Stimulated activated CD4-positive, alpha-beta T cell treated with anti-CD3 and anti-CD28 coated beads, Interleukin-1b, Interleukin-23, amount 100 ng/mL, for 4 hours (primary cell): ENCODE data around the gene SPEF2.

Experiments used
- DNase-seq, 2 donors: peaks; one replicate each; pipeline ENCODE4 v3.0.0-alpha.2; 2020; ENCODE audit warnings: low read depth in 2 of 2

Gene SPEF2

DNA sequence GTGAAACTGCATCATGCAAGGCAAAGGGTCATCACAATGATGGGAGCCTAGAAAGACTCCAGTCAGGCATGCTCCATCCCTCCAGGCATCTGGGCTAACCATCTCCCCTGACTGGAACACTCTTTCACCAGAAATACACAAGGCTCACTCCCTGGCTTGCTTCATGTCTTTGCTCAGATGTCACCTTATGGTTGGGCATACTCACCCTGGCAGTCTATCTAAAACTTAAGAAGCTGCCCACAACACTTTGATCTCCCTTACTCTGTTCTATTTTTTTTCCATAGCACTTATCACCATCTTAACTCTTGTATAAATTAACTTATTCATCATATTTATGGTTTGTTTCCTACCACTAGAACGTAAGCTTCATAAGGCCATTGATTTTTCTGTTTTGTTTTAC is 90.0 kb downstream of the SPEF2 start:
- no peak for DNase-seq

DNA sequence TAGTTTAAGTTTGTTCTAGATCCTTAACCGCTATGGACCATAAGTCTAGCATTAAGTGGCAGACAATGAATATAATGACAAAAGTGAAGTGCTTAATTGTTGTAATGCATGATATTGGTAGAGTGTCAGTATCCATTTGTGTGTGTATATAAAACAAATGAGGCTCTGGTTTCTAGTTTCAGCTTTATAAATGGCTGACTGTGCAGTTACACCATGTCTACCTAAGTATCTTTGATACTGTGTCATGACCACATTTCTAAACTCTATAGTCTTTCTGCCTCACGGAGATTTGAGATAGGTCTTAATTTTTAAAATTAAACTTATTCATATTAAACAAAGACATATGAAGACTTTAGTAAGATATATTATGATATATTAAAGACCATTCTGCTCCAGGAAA is 92.0 kb downstream of the SPEF2 start:
- DNase-seq = no peak

DNA sequence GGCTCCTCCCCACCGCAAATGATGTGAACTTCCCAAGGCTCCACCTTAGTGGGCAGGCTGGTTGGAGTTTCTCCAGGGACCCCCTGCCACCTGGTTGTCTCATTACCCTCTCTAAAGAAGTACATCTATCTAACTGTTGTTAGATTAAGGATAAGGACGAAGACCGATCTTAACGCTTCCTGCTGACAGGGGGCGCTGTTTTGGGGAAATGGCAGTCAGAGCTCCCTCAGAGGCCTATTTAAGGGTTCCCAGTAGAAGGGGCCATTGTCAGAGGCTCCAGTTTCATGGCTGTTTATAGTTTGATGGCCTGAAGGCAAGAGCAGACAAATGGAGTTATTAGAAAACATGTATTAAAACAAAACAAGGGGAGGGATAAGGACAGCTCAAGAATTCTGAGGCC is 100.1 kb downstream of the SPEF2 start:
- no peak for DNase-seq

DNA sequence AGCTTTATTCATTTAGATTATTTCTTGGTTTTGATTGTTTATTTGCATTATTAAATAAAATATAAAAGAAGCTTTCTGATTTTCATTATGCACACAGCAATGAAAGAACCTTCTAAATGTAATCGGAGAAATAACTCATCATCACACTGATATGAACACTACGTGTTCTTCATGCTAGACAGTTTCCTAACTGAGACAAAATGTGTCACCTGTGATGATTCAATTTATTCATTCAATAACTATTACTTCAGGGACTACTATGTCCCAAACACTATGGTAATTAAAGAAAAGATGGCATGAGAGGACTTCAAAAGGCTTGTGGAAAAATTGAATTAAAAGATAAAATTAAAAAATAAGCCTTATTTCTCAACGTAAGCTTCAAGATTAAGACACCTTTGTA is 118.1 kb downstream of the SPEF2 start:
- no peak for DNase-seq

DNA sequence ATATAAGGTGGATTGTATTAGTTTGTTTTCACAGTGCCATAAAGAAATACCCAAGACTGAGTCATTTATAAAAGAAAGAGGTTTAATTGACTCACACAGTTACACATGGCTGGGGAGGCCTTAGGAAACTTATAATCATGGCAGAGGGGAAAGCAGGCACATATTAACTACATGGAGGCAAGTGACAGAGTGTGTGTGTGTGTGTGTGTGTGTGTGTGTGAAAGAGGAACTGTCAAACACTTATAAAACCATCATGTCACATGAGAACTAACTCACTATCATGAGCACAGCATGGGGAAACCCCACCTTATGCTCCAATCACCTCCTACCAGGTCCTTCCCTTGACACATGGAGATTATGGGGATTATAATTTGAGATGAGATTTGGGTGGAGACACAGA is 118.6 kb downstream of the SPEF2 start:
- peak in 1 of 2 donors; percentile 32 for DNase-seq

DNA sequence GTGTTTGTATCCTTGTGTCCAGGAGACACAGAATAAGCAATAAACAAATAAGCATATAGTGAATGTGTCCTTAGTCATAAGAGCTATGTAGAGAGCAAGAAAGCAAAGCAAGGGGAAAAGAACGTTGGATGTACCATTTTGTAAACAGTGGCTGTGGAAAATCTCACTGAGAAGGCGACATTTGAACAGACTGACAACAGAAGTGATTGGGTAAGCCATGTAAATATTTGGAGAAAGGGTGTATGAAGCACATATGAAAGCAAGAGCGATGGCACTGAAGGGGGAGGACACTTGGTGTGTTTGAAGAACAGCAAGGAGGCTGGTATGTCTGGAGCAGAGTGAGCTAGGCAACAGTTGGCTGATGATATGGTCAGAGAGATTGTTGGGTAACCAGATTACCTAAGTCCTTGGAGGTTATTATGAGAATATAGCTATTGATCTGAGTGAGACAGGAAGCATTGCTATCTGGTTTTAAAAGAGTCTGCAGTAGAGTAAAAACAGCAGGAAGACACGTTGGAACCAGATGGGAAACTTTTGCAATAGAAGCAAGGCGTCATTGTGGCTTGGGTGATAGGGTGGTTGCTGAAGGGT is 123.6 kb downstream of the SPEF2 start:
- no peak for DNase-seq

DNA sequence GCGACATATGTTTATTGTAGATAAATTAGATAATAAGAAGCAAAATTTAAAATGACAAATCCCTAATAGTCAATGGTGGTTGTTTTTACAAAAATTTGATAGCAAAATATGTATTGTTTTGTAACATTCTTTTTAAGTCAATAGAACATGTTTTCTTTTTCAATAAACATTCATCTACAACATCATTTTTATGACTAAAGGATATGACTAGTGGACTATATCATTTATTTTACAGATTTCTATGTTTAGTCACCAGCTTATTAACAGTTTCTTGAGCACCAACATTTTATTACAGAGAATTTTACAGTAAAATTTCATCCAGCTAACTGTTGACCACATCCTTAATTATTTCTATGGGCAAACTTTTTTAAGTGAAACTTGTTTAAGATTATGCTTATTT is 124.3 kb downstream of the SPEF2 start:
- no peak for DNase-seq

DNA sequence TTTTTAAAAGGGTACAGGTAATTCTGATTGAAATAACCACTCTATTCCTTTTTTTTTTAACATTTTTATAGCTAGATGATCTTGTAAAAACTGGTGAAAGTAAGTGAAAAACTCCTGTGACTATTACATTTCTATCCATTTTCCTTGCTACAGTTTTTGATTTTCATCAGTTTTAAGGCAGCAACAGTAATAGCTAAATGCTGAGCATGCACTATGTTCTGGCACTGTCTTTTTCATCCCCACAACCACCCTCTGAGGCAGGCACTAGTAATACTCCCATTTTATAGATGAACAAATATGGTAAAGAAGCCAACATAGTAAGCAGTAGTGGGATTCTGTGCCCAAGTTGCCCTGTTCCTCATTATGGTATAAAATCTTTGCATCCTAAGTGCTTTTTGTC is 126.0 kb downstream of the SPEF2 start:
- no peak for DNase-seq

DNA sequence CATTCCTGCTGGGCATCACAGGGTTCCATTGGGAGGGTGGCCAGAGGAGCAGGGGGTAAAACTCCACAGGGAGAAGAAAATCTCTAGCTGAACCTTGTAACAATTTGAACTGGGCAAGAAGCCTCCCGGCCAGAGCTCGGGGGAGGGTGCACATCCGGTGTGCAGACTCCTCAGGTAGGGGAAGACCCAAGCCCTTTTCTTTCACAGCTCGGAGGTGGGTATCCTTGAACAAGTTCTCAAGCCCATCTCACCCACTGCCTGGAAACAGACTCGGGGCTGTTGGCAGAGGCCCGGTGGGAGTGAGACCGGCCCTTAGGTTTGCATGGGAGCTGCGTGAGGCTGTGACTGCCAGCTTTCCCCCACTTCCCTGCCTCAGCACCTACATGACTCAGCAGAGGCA is 127.5 kb downstream of the SPEF2 start:
- DNase-seq = no peak

DNA sequence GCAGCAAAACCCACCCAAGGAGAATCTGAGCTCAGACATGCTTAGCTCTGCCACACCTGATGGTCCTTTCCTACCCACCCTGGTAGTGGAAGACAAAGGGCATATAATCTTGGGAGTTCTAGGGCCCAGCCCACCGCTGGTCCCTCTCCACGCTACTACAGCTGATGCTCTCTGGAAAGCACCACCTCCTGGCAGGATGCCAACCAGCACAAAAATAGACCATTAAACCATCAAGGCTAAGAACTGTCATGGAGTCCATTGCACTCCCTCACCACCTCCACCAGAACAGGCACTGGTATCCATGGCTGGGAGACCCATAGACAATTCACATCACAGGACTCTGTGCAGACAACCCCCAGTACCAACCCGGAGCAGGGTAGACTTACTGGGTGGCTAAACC is 128.0 kb downstream of the SPEF2 start:
- no peak for DNase-seq

DNA sequence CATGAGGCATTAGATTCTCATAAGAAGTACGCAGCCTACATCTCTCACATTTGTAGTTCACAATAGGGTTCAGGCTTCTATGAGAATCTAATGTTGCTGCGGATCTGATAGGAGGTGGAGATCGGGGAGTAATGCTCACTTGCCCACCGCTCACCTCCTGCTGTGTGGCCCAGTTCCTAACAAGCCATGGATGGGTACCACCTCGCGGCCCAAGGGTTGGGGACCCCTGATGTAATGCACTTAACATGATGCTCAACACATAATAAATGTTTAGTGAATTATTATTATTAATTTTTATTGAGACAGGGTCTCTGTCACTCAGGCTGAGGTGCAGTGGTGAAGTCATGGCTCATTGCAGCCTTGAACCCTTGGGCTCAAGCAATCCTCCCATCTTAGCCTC is 134.3 kb downstream of the SPEF2 start:
- DNase-seq = no peak

DNA sequence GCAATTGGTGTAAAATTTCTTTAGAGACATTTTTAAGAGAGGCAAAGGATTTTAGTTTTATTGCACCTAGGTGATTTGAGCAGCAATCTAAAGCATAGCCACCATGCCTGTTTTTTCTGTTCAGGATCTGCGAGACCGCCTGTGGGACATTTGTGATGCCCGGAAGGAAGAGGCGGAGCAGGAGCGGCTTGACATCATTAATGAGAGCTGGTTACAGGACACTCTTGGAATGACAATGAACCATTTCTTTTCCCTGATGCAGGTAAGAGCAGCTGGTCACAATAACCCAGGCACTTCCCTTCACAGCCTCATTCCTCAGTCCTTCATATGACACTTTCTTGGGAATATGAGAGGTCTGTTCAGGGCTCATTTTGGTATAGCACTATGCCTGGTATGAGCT is 135.8 kb downstream of the SPEF2 start:
- no peak for DNase-seq

DNA sequence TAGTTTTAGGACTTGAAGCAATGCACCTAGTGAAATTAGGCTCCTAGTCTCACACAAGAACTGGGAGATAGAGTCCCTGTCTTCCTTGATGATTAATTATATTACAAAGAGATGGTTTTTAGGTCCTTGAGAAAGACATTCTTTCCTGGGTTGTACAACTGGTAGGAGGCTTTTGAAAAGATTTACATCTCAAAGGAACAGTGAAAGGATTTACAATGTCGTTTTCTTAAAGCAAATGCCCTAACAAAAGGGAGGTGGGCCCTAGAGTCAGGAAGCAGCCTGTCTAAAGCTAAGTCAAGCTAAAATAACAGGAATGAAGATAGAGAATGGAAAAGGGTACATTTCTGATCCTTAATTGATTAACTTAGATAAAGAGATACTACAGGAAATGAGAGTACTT is 136.8 kb downstream of the SPEF2 start:
- no peak for DNase-seq

DNA sequence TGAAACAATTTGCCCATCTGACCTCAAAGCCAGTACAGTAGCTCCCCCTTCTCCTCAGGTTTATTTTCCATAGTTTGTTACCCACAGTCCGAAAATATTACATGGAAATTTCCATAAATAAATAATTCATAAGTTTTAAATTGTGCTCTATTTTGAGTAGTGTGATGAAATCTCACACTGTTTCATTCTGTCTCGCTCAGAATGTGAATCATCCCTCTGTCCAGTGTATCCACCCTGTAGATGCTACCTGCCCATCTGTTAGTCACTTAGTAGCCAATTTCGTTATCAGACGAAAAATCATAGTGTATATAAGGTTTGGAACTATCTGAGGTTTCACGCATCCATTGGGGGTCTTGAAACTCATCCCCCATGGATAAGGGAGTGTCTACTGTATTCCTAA is 138.3 kb downstream of the SPEF2 start:
- DNase-seq = no peak

DNA sequence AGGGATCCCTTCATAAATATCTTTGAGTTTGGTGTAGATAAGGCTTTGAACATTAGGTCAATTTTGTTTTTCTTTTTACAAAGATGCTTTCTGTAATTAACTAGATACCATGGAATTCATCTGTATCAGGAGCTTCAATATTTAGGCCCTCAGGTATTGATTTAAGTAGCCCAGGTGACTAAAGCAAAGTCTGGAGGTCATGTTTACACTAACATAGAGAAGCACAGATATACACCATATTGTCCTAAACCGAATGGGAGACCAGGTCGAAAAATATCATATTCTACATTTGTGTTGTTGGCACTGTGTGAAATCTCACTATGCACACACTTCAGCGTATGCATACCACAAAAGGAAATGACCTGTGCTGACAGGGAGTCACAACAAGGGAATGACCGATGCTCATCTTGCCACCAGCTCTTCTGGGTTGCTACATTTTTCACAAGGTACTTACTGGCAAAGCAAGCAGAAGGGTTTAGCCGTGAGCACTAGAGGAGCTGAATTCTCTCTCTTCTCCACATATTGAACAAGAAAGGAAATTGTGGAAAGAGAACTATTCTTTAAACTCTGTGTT is 140.6 kb downstream of the SPEF2 start:
- DNase-seq = no peak

DNA sequence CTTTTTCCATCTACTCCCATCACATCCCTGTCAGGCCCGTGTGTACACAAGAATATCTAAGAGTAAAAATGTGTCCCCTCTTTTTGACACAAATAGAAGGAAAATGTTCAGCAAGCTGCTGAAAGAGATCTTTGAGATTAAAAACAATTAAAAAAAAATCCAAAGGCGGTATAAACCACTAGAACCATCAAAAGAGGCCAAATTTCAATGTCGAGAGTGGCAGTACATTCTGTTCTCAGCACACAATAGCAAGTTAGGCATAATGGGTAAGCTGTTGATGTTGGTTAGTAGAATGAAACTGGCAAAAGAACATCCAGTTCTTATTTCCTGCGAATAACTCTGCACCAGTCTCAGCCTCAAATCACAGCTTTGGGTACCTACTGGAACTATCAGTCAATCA is 143.9 kb downstream of the SPEF2 start:
- no peak for DNase-seq

DNA sequence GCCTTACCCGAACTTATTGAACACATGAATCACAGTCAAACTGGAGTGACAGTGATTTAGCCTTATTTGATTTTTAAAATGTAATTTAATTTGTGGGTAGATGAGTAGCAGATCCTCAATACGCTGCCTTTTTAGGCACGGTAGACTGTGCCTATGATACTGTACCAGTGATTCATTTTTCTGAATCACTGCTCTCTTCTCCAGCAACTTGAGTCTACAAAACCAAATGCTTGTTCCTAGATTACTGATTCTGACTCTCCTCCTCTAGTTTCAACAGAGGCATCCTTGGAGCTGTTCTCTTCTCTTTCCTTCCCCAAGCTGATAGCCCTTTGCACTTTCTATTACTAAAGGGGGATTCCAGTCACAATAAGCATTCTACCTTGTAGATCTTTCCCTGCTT is 144.7 kb downstream of the SPEF2 start:
- DNase-seq = no peak

DNA sequence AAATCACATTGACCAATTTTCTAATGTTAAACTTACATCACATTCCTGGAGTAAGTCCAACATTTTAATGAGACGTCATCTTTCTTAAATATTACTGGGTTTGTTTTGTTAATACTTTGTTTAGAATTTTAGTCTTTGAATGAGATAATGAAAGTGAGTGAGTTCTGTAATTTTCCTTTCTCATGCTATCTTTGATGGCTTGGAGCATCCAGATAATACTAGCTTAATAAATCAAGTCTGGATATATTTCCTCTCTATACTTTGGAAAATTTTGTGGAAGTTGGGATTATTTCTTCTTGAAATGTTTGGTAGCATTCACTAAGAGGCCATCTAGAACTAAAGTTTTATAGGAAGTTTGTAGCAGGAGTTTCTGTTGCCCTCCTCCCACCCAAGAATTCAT is 148.3 kb downstream of the SPEF2 start:
- no peak for DNase-seq

DNA sequence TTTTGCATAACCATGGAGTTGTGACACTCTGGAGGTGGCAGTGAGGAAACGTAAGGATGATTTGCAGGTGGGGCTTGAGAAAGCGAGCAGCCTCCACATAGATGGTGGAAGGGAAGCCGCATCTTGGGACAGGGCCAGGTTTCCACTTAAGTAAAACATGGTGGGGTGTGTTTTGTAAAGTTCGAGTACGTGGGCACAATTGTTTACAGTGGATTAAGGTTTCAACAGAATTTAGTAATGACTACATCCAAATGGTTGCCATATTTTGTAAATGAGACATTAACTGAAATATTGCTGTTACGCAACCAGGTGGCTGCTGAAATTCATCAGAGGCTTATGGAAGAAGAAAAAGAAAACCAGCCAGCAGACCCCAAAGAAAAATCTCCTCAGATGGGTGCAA is 153.6 kb downstream of the SPEF2 start:
- no peak for DNase-seq

DNA sequence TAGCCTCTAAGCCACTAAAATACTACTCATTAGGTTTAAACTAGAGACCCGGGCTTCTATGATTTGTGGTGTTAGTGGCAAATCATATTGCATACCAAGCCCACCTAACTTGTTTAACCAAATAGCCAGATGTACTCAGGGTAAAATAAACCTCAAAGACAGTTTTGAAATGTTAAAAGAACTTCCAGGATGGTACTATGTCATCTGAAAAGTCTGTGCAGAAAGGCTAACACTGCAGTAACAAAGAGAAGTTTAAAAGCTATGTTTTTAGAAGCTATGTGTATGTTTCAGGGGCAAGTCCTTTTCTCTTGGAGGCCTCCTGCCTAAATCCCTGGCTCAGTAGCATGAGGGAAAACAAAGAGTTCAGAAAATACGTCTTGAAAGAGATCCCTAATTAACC is 154.2 kb downstream of the SPEF2 start:
- no peak for DNase-seq

DNA sequence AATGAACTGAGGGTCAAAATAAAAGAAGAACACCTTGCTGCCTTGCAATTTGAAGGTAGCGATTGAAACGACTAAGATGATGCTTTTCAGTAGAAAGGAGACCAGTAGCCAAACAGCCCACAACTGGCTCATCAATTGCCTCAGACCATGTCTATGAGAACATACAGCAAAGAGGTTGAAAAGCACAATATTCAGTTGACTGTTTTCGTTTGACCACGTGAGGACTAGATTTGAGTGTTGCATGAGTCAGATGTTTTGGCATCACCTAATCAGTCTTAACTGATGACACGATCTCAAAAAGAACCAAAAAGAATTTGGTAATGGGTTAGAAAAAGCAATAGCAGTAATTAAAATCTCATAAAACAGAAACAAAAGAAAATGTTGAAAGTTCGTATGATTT is 156.3 kb downstream of the SPEF2 start:
- DNase-seq = no peak

DNA sequence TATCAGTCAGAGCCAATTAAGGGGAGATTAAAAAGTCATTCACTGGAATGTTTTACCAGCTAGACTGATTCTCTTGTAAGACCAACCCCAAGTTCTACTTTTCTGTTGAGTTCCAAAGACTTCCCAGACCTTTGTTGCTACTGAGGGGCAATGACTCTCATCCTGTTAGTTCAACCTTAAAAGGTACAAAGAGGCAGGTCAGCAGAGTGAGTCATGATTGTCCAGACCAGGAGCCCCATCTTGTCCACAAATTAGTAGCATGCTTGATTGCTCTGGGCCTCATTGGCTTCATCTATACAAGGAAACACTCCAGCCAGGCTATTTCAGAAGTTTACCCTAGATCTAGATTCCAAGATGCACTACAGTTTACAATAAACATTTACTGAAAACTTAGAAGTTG is 159.1 kb downstream of the SPEF2 start:
- DNase-seq = no peak

DNA sequence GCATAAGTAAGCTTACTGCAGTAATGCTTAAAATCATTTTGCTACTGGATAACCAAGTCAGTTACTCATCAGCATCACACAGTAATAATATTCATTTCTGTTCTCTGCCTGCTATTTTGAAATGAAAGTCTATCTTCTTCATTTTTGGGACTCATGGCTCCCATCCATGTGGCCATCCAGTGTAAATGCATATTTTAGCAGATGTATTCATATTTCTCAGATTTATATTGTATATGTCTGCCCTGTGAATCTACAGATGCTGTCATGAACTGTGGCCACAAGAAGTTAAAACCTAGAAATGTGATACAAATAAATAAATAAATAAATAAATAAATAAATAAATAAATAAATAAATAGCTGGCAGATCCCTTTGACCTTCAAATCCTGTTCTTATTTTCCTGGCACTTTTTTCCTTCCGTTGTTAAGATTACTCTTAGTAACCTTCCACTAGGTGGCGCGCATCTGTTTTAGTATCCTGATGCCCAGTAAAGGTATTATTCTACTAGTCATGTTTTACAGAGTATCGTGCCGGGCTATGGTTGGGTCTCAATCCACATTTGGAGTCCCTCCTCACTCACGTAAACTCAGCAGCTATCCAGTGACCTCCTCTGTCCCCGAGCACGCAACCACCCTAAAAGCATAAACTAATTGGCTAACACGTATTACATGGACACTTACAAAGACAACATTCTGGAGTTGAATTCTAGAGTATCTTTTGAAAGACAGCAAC is 159.9 kb downstream of the SPEF2 start:
- DNase-seq = peak; percentile 51 to 72
